Measurements from ENCODE around the gene ANKRD33B.

- TF ChIP-seq, protein P1, sequence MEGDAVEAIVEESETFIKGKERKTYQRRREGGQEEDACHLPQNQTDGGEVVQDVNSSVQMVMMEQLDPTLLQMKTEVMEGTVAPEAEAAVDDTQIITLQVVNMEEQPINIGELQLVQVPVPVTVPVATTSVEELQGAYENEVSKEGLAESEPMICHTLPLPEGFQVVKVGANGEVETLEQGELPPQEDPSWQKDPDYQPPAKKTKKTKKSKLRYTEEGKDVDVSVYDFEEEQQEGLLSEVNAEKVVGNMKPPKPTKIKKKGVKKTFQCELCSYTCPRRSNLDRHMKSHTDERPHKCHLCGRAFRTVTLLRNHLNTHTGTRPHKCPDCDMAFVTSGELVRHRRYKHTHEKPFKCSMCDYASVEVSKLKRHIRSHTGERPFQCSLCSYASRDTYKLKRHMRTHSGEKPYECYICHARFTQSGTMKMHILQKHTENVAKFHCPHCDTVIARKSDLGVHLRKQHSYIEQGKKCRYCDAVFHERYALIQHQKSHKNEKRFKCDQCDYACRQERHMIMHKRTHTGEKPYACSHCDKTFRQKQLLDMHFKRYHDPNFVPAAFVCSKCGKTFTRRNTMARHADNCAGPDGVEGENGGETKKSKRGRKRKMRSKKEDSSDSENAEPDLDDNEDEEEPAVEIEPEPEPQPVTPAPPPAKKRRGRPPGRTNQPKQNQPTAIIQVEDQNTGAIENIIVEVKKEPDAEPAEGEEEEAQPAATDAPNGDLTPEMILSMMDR (IDR thresholded peaks at IDR 0.05) = no peak
- TF ChIP-seq POLR2A (IDR thresholded peaks at IDR 0.05) = no peak
- TF ChIP-seq POLR2AphosphoS5 (IDR thresholded peaks at IDR 0.05; ENCODE audit: insufficient read depth in 1 of 2, low read depth in 1 of 2) = no peak
Measured at GRCh38 chr5:10573487-10574145, 9.7 kb downstream of the ANKRD33B start.

All from vagina (tissue), 2 donors.